ENCODE data around the gene CAMSAP2.

GRCh38 chr1:200890027-200890426 lies 151.3 kb downstream of the CAMSAP2 start:
- TF ChIP-seq ZNF274 (IDR thresholded peaks at IDR 0.05; ENCODE audit: borderline replicate concordance, extremely low read depth, low read length) = no peak
- TF ChIP-seq RAD21 (IDR thresholded peaks at IDR 0.05 in 1 of 2, conservative IDR thresholded peaks at IDR 0.05 in 1 of 2; ENCODE audit: low read depth in 2 of 2, low read length in 2 of 2) = no peak
- TF ChIP-seq, protein P1, sequence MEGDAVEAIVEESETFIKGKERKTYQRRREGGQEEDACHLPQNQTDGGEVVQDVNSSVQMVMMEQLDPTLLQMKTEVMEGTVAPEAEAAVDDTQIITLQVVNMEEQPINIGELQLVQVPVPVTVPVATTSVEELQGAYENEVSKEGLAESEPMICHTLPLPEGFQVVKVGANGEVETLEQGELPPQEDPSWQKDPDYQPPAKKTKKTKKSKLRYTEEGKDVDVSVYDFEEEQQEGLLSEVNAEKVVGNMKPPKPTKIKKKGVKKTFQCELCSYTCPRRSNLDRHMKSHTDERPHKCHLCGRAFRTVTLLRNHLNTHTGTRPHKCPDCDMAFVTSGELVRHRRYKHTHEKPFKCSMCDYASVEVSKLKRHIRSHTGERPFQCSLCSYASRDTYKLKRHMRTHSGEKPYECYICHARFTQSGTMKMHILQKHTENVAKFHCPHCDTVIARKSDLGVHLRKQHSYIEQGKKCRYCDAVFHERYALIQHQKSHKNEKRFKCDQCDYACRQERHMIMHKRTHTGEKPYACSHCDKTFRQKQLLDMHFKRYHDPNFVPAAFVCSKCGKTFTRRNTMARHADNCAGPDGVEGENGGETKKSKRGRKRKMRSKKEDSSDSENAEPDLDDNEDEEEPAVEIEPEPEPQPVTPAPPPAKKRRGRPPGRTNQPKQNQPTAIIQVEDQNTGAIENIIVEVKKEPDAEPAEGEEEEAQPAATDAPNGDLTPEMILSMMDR (IDR thresholded peaks at IDR 0.05; ENCODE audit: control extremely low read depth in 1 of 3, insufficient read depth in 1 of 3, low read depth in 1 of 3, low read length in 3 of 3) = no peak
- no peak for TF ChIP-seq TAF1 (IDR thresholded peaks at IDR 0.05; ENCODE audit: low read depth, low read length)
- TF ChIP-seq POLR2A (IDR thresholded peaks at IDR 0.05; ENCODE audit: control extremely low read depth in 1 of 2, low read depth in 2 of 2, low read length in 2 of 2) = no peak
- TF ChIP-seq KDM1A (IDR thresholded peaks at IDR 0.05; ENCODE audit: borderline replicate concordance, low read length) = no peak
- no peak for TF ChIP-seq NRF1 (IDR thresholded peaks at IDR 0.05; ENCODE audit: low read depth, low read length)
- no peak for TF ChIP-seq POLR2AphosphoS5 (IDR thresholded peaks at IDR 0.05; ENCODE audit: low read depth, low read length)
- TF ChIP-seq EZH2 (IDR thresholded peaks at IDR 0.05; ENCODE audit: low read depth, low read length, severe bottlenecking) = no peak
- TF ChIP-seq, protein P2, sequence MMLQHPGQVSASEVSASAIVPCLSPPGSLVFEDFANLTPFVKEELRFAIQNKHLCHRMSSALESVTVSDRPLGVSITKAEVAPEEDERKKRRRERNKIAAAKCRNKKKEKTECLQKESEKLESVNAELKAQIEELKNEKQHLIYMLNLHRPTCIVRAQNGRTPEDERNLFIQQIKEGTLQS (IDR thresholded peaks at IDR 0.05; ENCODE audit: insufficient read depth, low read depth, low read length) = no peak
- TF ChIP-seq CHD1 (IDR thresholded peaks at IDR 0.05; ENCODE audit: low read depth, low read length) = no peak
- no peak for TF ChIP-seq TEAD4 (IDR thresholded peaks at IDR 0.05; ENCODE audit: low read depth, low read length)
- no peak for TF ChIP-seq HDAC6 (IDR thresholded peaks at IDR 0.05; ENCODE audit: low read depth, low read length)
